NOMO-1 treated with DMSO at 0.1 percent for 48 hours (cell line): ENCODE measurements around the gene SPECC1L.

Experiments
- DNase-seq: peaks from one replicate; lab custom pipeline; 2025; ENCODE audit not compliant: unreplicated experiment; lab: John Stamatoyannopoulos, UW

Gene SPECC1L

DNA sequence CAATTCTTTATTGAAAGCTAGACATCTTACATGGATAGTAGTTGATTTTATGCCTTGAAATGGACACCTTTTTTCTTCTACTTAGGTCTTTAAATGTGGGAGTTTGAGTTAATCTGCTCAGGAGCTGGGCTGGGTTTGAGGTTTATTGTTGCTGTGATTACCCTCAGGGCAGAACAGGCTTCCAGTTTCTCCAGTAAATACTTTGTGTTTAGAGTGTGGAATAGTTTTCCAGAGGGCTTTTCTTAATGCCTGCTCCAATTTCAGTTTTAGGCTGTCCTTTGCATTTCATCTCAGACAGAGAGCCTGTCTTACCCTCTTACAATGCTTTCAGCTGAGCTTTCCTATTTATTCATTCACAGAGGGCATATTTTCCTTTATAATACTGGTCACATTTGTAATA is 86.9 kb downstream of the SPECC1L start:
- no peak for DNase-seq

DNA sequence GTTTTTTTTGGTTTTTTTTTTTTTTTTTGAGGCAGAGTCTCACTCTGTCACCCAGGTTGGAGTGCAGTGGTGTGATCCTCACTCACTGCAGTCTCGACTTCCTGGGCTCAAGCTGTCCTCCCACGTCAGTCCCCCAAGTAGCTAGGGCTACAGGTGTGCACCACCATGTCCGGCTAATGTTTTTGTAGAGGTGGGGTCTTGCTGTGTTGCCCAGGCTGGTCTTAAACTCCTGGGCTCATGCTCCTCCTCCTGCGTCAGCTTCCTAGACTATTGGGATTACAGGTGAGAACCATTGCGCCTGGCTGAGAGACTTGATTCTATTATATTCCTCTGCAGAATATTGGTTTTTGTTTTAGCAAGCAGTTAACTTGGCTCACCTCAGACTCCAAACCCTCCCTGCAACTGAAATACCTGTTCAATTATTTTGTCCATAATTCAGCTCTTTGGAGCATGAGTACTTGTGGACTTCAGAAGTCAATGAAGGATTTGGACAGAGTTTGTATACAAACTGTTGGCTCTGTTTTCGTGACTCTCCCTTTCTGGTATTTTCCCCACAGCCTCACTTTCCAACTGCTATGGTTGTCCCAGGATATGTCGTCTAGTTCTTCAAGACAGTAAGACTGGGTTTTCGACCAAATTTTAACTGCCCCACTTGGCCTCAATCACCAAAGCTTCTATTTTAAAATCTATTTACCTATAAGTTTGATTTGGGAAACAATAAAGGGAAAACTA is 87.6 kb downstream of the SPECC1L start:
- no peak for DNase-seq

DNA sequence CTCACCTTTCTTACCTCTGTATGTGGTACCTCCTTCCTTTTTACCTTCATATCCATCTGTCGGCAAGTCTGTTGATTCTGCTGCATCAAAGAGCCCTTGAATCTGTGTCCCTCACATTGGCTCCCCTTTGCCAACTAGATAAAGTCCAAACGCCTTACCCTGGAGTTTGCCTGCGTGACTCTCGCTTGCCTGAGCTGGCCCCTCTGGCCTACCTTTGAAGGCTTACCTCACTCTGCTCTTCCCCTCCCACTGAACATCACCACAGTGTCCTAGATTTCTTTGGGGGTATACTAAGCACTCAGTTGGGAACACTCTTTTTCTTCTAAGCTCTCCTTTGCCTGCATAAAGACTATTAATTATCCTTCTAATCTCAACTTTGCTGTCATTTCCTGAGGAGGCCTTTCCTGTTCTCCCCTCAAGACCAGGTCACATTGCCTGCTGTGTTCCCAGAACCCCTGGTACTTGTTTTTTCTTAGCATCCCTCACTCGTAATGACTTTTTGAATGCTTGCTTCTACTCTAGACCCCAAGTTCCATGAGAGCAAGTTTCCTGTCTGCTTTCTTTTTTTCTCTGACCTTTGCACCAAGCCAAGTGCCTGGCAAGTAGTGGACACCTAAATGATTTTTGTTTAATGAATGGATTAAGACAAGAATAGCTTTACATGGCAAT is 89.0 kb downstream of the SPECC1L start:
- no peak for DNase-seq

DNA sequence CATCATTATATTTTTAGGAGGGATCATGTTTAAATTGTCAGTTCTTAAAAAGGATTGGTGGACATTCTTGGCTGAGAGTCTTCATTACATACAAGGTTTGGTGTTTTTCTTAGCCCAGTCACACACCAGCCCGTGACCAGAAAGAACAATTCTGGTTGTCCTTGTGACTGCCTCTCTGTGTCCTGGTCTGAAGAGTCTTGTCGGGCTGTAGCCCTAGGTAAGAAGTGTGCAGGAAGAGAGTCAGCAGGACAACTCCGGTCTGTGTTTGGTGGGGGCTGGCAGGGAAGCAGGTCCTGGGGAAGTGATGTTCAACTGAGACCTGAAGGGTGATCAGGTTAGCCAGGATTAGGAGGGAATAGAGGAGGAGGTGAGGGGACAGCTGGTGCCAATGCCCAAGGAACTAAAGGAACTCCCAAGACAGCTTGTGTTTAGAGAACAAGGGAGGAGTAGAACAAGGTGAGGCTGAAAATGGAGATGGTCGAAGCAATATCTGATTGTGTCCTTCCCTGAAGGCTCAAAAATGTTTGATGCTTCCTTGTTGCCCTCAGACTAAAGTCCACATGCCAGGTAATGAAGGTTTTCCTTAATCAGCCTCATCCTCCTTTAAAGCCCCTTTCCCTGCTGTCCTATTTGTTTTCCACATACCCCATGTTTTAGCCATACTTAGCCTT is 91.5 kb downstream of the SPECC1L start:
- DNase-seq: no peak

DNA sequence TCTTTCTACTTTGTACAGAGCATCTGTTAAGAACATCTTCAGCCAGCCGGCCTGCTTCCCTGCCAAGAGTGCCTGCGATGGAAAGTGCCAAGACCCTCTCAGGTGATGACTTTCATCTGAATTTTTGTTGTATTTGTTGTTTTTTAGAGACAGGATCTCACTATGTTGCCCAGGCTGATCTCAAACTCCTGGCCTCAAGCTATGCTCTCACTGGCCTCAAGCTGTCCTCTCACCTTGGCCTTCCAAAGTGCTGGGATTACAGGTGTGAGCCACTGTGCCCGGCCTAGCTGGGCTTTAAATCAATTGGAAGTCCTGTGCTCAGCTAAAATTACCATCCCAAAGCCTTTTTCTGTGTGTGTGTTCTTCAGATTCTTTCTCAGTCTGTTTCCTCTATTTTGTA is 92.6 kb downstream of the SPECC1L start:
- DNase-seq: no peak

DNA sequence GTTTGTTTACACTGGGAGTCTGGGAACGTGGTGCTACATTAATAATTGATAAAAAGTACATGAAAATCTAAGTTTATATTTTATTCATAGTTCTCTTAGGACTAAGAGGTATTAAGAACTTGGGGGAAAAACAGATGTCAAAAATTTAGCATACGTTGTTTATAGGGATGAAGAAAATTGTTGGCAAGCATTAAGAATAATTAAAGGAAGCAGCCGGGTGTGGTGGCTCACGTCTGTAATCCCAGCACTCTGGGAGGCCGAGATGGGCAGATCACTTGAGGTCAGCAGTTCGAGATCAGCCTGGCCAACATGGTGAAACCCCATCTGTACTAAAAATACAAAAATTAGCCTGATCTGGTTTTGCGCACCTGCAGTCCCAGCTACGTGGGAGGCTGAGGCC is 96.1 kb downstream of the SPECC1L start:
- DNase-seq: no peak

DNA sequence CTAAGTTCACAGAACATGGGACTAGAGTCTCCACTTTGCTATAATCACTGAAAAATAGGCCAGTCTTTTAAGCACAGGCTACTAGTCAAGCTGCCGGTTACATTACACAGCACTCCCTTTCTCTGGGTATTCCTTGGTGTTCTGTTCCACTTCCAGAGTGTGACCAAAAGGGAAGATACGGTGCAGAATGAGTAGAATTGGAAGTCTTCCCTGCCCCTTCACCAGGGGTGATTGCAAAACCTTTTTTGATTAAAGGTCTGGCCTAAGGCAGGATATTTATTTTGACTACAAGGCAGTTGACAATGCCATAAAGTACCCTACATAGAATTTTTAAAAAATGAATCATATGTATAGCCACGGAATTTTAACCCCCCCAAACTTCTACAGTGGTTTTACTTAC is 97.2 kb downstream of the SPECC1L start:
- no peak for DNase-seq

DNA sequence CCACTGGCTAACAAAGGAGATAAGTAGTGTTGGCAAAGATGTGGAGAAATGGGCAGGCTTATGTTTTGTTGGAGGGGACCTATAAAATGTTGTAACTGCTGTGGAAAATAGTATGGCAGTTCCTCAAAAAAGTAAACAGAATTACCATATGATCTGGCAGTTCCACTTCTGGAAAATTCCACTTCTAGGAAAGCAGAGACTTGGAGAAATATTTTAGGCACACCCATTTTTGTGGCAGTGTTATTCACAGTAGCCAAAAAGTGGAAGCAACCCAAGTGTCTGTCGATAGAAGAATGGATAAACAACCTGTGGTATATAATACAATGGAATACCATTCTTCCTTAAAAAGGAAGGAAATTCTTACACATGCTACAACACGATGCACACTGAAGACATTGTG is 99.8 kb downstream of the SPECC1L start:
- DNase-seq: no peak

DNA sequence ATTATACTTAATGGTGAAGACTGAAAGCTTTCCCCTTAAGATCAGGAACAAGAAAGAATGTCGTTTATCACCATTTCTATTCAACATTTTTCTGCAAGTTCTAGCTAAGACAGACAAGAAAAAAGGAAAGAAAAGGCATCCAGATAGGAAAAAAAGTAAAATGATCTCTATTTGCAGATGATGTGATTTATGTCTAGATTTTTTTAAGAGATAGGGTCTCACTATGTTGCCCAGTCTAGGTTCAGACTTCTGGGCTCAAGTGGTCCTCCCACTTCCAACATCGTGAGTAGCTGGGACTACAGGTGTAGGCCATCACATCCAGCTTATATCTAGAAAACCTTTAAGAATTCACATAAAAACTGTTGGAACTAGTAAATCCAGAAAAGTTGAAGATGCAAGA is 105.4 kb downstream of the SPECC1L start:
- DNase-seq: no peak

DNA sequence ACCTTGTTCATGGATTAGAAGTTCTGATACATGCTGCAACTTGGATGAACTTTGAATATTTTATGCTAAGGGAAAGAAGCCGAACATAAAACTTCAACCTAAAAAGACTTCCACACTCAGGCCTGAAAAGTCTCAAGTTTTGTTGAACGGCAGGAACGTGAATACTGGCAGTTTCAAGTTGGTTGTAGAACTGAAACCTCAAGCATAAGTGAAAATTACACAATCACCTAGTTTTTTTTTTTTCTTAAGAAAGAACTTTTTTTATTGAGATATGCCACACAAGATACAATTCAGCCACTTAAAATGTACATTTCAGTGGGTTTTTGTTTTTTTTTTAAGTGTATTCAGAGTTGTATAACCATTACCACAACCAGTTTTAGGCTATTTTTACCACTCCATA is 106.0 kb downstream of the SPECC1L start:
- peak; percentile 68 for DNase-seq

DNA sequence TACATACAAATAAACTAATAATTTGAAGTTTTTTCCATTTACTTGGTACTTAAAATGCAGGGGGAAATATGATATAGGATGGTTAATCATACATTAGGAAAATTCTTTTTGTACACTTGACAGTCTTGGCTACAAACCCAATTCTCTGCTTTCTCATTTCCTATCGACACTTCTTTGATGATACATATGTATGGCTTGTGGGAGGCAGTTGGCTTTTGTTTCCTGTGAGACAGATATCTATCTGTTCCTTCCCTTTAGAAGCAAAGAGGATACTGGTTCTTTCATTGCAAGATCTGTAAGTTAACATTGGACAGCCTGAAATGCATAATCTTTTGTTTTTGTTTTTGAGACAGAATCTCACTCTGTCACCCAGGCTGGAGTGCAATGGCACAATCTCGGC is 108.9 kb downstream of the SPECC1L start:
- no peak for DNase-seq

DNA sequence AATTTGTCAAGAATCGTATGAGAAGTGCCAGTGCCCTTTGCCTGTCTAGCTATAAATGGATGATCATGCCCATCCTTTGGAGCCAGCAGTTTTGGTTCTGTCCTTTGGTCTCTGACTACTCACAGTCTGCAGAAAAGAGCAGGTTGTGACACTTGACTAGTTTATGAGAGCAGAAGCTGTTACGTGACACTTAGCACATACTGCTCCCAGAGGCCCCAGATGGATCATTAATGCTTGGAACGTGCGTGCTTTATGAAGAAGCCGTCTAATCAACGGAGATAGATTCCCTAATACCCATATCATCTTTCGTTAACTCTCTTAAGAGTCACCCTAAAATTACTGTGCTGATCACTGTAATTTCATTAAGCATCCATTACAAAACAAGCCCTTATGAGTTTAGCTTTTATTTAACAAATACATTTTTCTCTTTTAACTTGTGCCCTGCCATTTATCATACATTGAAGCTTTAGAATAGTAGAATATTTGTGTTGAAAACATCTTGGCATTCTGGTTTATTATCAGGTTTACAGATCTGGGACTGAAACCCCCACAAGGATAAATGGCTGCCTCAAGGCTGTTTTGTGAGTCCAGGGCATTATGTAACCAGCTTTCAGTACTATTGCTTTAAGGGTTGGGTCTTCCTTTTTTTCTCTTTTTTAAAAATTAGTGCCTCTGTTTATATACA is 109.7 kb downstream of the SPECC1L start:
- no peak for DNase-seq

DNA sequence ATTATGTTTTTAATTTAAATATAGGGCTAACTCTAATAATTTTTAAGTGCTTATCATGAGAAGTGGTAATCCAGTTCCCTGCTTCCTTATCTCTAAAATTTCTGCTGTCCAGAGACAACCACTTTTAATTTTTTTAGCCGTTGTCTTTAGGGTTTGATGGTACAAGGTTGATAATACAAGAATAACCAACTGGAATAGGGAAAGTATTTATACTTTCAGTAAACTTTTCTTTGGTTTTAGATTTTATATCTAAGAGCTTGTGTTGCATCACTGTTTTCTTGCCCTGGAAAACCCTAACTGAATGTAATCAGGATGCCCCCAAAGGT is 110.2 kb downstream of the SPECC1L start:
- DNase-seq: no peak

DNA sequence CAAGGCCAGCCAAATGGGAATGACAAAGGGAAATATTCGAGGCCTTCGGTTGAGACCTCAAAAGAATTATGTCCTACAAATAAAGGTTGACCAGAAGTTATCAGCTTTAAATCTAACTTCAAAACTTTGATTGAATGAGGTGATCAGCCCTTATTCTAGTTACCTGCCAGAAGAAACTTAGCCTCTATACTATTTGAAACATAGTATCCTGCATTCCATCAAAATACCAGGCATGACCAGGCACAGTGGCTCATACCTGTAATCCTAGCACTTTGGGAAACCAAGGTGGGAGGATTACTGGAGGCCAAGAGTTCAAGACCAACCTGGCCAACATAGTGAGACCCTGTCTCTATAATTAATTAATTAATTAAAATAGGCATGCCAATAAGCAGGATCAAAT is 112.4 kb downstream of the SPECC1L start:
- DNase-seq: no peak

DNA sequence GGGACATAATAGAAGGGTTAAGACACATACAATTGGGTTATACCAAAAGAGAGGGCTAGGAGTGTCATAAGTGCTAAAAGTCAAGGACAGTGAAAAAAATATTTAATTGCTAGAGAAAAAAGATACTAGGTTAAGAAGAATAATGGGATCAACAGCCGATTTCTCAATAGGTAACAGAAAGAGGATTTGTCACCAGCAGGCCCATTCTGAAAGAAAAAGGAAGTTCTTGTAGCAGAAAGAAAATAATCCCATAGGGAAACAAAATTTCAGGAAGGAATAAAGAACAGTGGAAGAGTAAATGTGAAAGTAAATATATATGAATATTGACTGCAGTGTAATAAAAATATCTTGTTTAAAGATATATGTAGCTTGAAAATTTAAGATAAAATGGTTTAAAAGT is 113.5 kb downstream of the SPECC1L start:
- peak; percentile 41 for DNase-seq

DNA sequence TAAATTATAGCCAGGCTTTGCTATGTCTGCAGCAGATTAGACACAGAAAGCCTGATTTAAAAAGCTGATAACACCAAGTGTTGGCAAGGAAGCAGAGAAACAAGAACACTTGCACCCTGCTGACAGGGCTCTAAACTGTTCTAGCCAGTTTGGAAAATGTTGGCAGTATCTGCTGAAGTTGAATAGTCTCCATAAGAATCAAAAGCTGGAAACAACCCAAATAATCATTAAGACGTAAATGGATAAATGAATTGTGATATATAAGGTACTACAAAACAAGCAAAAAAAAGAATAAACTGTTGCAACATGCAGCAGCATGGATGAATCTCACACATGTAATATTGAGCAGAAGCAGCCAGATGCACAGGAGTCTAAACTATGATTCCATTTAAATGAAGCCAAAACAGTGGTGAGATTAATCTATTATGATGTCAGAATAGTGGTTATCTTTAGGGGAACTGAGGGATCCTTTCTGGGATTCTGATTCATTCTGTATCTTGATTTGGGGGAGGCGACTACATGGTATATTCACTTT is 116.4 kb downstream of the SPECC1L start:
- no peak for DNase-seq

DNA sequence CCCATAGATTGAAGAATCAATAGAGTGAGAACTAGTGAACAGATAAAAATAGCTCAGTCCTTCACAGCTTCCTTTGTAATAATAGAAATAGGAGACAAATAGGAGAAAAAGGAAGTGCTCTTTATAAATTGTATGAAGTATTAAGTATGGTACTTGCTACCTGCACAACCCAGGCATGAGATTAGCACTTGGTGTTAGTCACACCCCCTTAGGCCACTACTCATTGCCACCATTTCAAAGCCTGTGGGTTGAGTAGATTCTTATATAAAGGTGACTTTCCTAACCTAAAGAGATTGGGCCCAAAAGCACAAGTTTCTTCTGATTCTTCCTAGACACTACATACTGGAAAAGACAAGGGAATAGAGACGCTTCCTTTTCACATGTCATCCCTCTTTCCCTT is 119.0 kb downstream of the SPECC1L start:
- DNase-seq: no peak

DNA sequence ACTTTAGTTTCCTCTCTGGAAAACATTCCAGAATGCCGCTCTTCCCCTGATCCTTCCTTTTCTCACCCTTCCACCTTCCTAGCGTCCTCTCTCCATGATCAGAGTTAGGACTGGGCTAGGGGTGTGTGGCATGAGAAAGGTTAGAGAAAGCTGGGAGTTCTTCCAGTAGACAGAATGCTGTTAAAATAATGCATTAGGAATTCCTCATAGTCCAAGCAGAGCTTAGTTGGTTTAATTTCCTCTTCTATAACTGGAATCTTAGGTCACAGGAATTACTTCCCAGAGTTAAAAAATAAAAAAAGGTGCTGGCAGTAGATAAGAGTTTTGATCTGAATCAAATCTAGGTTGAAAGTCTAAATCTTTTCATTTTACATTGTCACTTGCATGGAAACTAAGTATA is 119.5 kb downstream of the SPECC1L start:
- DNase-seq: no peak

DNA sequence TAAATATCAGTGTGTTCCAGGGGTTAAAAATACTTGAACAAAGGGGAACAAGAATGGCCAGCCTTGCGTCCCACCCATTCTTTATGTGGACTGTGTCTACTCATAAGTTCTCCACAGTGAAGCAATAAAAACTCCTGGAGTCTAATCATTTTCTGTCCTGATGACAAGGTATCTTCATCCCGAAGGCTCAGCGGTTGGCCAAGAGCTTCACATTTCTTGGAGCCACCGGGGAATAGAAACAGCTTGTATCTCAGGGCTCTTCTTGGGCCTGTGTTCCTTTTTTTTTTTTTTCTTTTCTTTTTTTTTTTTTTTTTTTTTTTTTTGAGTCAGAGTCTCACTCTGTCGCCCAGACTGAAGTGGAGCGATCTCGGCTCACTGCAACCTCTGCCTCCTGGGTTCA is 119.9 kb downstream of the SPECC1L start:
- DNase-seq: no peak

DNA sequence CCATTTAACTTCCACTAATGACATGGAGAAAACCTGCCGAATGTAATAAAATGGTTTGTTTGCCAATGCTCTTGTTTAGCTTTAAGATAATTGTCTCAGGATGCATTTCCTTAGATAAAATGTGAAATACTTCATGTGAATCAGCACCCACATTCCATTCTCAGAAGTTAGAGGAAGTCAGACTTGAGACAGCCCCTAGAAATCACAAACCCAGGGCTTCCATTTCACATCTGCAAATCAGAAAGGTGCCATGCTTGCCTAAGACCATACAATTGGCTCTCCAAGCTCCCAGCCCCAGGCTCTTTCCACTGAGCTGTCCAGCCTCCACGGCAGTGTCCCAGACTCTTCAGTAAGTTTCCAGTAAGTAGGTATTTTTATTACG is 121.2 kb downstream of the SPECC1L start:
- DNase-seq: no peak

DNA sequence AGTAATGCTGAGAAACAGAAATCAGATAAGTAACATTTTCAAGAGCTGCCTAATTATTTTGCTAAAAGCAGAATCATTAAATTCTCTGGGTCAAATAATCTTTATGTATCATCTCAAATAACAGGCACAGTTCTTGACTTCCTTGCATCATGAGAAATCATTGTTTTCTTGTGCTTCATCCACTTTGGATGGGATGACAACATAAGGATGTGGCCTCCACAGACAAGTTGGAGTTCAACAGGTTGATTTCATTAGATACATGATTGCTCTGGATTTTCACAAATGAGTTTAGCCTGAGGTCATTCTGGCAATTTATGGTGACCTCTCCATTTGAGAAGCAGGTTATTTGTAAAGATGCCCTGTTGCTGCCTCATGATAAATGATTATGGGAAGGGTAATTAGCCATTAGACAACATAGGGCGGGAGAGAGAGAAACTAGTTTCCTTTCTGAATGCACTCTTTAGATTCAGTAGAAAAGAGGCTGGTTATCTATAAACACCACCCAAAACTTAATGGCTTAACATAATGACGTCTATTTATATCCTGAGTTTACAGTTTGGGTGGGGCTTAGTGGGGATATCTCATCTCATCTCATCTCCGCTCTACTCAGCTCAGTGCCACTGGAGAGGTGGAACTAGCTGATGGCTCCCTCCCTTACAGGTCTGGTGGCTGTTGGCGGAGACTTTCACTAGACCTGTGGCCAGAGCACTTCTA is 121.7 kb downstream of the SPECC1L start:
- no peak for DNase-seq
